ENCODE data around the gene MYT1. TPM values are rescaled to one million over a fixed set of nuclear protein-coding genes. Genes with fewer than 3 reads are reported as not detected.

MYT1 gene
- total RNA-seq, 1 donor from 2014 or later: 0.34 TPM

- H3K9me3 Mint-ChIP-seq: no peaks in the 10 kb centered on the region
- DNase-seq (ENCODE audit: low spot score in 2 of 2, unreplicated experiment in 2 of 2): peak; percentile 10 to 30
- no peaks in the 10 kb centered on the region for H3K36me3 Mint-ChIP-seq
- H3K4me3 Mint-ChIP-seq: no peak overlapping the region
- peaks cover 35% of the 10 kb centered on the region for H3K27me3 Mint-ChIP-seq (ENCODE audit: low read depth)
- TF ChIP-seq, protein P1, sequence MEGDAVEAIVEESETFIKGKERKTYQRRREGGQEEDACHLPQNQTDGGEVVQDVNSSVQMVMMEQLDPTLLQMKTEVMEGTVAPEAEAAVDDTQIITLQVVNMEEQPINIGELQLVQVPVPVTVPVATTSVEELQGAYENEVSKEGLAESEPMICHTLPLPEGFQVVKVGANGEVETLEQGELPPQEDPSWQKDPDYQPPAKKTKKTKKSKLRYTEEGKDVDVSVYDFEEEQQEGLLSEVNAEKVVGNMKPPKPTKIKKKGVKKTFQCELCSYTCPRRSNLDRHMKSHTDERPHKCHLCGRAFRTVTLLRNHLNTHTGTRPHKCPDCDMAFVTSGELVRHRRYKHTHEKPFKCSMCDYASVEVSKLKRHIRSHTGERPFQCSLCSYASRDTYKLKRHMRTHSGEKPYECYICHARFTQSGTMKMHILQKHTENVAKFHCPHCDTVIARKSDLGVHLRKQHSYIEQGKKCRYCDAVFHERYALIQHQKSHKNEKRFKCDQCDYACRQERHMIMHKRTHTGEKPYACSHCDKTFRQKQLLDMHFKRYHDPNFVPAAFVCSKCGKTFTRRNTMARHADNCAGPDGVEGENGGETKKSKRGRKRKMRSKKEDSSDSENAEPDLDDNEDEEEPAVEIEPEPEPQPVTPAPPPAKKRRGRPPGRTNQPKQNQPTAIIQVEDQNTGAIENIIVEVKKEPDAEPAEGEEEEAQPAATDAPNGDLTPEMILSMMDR (IDR thresholded peaks at IDR 0.05; ENCODE audit: unreplicated experiment): no peak
- H3K4me1 Mint-ChIP-seq: no peaks in the 10 kb centered on the region
- H3K27ac Mint-ChIP-seq: no peak overlapping the region
Measured at GRCh38 chr20:64137598-64138031, 26.6 kb upstream of the MYT1 start.

DNA sequence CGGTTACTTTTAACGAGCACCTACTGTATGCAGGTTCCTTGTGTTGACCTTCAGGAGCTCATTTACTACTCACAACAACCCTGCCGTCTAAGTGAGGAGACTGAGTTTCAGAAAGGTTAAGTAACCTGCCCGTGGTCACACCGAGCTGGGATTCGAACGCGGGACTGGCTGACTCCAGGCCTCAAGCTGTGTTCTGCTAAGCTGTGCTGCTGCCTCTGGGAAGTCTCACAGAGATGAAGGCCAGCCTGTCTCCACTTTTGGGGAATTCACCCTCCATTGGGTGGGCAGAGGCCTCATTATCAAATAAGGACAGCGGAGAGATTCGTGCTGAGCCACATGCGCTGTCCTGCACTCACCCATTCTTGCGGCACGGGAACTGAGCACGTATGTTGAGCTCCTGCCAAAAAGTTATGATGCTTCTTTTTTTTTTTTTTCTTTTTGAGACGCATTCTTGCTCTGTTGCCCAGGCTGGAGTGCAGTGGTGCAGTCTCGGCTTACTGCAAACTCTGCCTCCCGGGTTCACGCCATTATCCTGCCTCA is 25.9 kb upstream of the MYT1 start:
- H3K9me3 Mint-ChIP-seq: no peaks in the 10 kb centered on the region
- H3K4me1 Mint-ChIP-seq: no peaks in the 10 kb centered on the region
- H3K36me3 Mint-ChIP-seq: no peaks in the 10 kb centered on the region
- no peak overlapping the region for H3K4me3 Mint-ChIP-seq
- DNase-seq (ENCODE audit: low spot score in 2 of 2, unreplicated experiment in 2 of 2): peak in 1 of 2 experiments; percentile 11
- TF ChIP-seq, protein P1 (IDR thresholded peaks at IDR 0.05; ENCODE audit: unreplicated experiment): no peak
- no peak overlapping the region for H3K27ac Mint-ChIP-seq
- H3K27me3 Mint-ChIP-seq (ENCODE audit: low read depth): peaks cover 42% of the 10 kb centered on the region

DNA sequence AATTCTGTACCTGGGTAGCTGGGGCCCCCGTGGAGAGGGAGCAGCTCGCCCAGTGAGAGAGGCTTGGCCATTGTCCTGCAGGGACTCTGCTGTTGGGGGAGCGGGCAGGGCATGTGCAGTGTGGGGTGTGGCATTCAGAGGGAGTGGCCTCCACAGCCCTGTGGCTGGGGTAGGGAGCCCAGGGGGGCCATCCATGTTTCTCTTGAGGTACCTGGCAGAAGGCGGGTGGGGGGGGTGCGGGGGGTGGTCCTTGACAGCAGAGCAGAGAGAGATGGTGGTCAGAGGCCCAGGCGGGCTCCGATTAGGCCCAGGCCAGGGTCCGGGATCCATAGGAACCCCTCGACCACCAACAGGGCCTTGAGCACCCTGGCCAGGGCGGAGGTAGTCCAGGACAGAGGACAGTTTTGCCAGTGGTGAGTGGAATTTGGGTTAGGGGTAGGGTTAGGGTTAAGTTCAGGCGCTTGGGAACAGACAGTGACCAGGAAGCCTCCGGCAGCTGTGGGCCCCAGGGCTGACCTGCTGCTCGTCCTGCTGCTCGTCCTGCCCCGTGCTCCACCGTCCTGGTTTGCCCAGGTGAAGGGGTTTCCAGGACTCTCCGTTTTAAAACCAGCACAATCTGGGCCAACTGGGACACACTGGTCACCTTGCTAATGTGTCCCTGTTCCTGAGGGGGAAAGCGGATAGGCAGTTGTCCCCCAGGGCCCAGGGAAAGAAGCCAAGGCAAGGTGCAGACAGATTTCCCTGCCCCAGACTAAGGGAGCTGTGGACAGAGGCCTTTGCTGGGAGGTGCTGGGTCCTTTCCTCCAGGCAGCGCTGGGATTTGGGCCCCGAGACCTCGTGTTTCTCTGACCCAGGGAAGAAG is 24.8 kb upstream of the MYT1 start:
- TF ChIP-seq, protein P1 (IDR thresholded peaks at IDR 0.05; ENCODE audit: unreplicated experiment): no peak
- DNase-seq (ENCODE audit: low spot score in 2 of 2, unreplicated experiment in 2 of 2): peak in 1 of 2 experiments; percentile 33
- Mint-ChIP-seq H3K9me3 (peaks cover 3% of the 10 kb centered on the region), H3K36me3 (no peaks in the 10 kb centered on the region), H3K4me3 (no peak overlapping the region), H3K27ac (no peak overlapping the region), H3K27me3 (ENCODE audit: low read depth) (peaks cover 44% of the 10 kb centered on the region), H3K4me1 (no peaks in the 10 kb centered on the region)

GRCh38 chr20:64140061-64140931 is 24.0 kb upstream of the MYT1 start:
- no peaks in the 10 kb centered on the region for H3K4me1 Mint-ChIP-seq
- H3K4me3 Mint-ChIP-seq: no peak overlapping the region

DNA sequence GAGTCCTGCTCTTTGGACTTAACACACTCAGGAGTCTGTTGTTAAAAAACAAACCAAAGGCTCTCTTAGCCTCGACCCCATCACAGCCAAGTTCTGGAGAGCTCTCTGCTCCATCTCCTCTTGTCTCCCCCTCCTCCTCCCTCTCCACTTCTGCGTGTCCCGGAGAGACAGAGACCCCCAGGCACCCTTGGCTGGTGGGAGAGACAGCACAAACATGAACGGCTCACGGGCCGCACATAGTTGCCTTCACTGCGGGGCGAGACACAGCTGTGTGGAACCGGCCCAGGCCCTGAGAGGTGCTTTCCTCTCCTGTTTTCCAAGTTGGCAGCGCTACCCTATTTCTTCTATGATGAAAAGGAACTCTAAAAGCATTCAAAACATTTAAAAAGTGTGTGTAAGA is 23.3 kb upstream of the MYT1 start:
- Mint-ChIP-seq H3K36me3 (no peaks in the 10 kb centered on the region), H3K4me1 (no peaks in the 10 kb centered on the region), H3K9me3 (peaks cover 10% of the 10 kb centered on the region), H3K27me3 (ENCODE audit: low read depth) (peaks cover 33% of the 10 kb centered on the region), H3K27ac (no peak overlapping the region), H3K4me3 (no peak overlapping the region)
- DNase-seq (ENCODE audit: low spot score in 2 of 2, unreplicated experiment in 2 of 2): peak in 1 of 2 experiments; percentile 34
- TF ChIP-seq, protein P1 (IDR thresholded peaks at IDR 0.05; ENCODE audit: unreplicated experiment): no peak

More at GRCh38 chr20:64140061-64140931, 24.0 kb upstream of the MYT1 start:
- H3K27me3 Mint-ChIP-seq (ENCODE audit: low read depth): peaks cover 39% of the 10 kb centered on the region
- H3K36me3 Mint-ChIP-seq: no peaks in the 10 kb centered on the region
- H3K9me3 Mint-ChIP-seq: peaks cover 10% of the 10 kb centered on the region
- no peak for DNase-seq (ENCODE audit: low spot score in 2 of 2, unreplicated experiment in 2 of 2)
- TF ChIP-seq, protein P1 (IDR thresholded peaks at IDR 0.05; ENCODE audit: unreplicated experiment): no peak
- no peak overlapping the region for H3K27ac Mint-ChIP-seq
